Smooth muscle cell (in vitro differentiated cells): ENCODE measurements around the gene PCNA. TPM values are rescaled to one million over a fixed set of nuclear protein-coding genes. Genes with fewer than 3 reads are reported as not detected.

Experiments used
- DNase-seq: peaks from one replicate; lab custom pipeline; 2025; ENCODE audit not compliant: unreplicated experiment; lab: John Stamatoyannopoulos, UW
- H2AFZ ChIP-seq: fragments of 200-600 bp; sonication (generic); 2 replicates; pipeline ENCODE4 v1.6.0; 2016; ENCODE audit warnings: antibody characterized with exemption, low read depth, mild to moderate bottlenecking
- H3F3A ChIP-seq: fragments of 200-600 bp; sonication (generic); 2 replicates; pipeline ENCODE4 v1.6.0; 2017; ENCODE audit warnings: antibody characterized with exemption, low read depth
- H3K27ac ChIP-seq: fragments of 200-600 bp; sonication (generic); 2 replicates; pipeline ENCODE4 v1.5.1; 2016; ENCODE audit warnings: low read depth, mild to moderate bottlenecking
- H3K27me3 ChIP-seq: fragments of 200-600 bp; sonication (generic); 2 replicates; pipeline ENCODE4 v1.6.1; 2016; ENCODE audit warnings: low read depth, mild to moderate bottlenecking
- H3K36me3 ChIP-seq: fragments of 200-600 bp; sonication (generic); 2 replicates; pipeline ENCODE4 v1.5.1; 2016; ENCODE audit warnings: low read depth
- H3K4me1 ChIP-seq: fragments of 200-600 bp; sonication (generic); 2 replicates; pipeline ENCODE4 v1.5.1; 2016; ENCODE audit warnings: low read depth
- H3K4me2 ChIP-seq: fragments of 200-600 bp; sonication (generic); 2 replicates; pipeline ENCODE4 v1.6.0; 2016; ENCODE audit warnings: mild to moderate bottlenecking
- H3K4me3 ChIP-seq: fragments of 200-600 bp; sonication (generic); 2 replicates; pipeline ENCODE4 v1.5.1; 2016; ENCODE audit warnings: mild to moderate bottlenecking
- H3K79me2 ChIP-seq: fragments of 200-600 bp; sonication (generic); 2 replicates; pipeline ENCODE4 v1.6.0; 2016; ENCODE audit warnings: low read depth, mild to moderate bottlenecking
- H3K9ac ChIP-seq: fragments of 200-600 bp; sonication (generic); 2 replicates; pipeline ENCODE4 v1.6.0; 2016; ENCODE audit warnings: low read depth
- H3K9me3 ChIP-seq: fragments of 200-600 bp; sonication (generic); replicated peaks from 2 replicates; pipeline ENCODE4 v1.5.1; 2016; ENCODE audit warnings: low read depth
- H4K20me1 ChIP-seq: fragments of 200-600 bp; sonication (generic); 2 replicates; pipeline ENCODE4 v1.6.0; 2016; ENCODE audit warnings: low read depth
- CTCF ChIP-seq: fragments of 200-600 bp; sonication (generic); IDR thresholded peaks from 2 replicates; pipeline ENCODE4 v1.5.1; 2017; ENCODE audit warnings: borderline replicate concordance, mild to moderate bottlenecking, antibody characterized with exemption; ENCODE audit not compliant: insufficient read depth, poor library complexity, severe bottlenecking
- WGBS: methylation state at CpG from one replicate; pipeline ENCODE4 v1.1.7; 2016; ENCODE audit warnings: low lambda C conversion rate; 5-methylcytosine and 5-hydroxymethylcytosine counted together
- polyA plus RNA-seq: library from polyadenylated mRNA; unstranded; fragments of >200 nt; fragmentation: Nextera tagmentation; extraction: Ambion mirVana; gene quantifications from 2 replicates; pipeline ENCODE4 v1.2.1, GENCODE V29; 2016
- total RNA-seq: library from RNA; depleted of rRNA; stranded (reverse); fragments of >200 nt; gene quantifications from 2 replicates; pipeline ENCODE4 v1.2.3, GENCODE V29; 2014

The PCNA gene
- total and polyA plus RNA-seq, 2 experiments from 2014 or later: 78.7 to 178 TPM

GRCh38 chr20:5149892-5150225 is 30.1 kb upstream of the PCNA start:
- no peak overlapping the region for H3K9ac ChIP-seq
- peaks cover 68% of the 10 kb centered on the region for H3K79me2 ChIP-seq
- H3K4me3 ChIP-seq: no peak overlapping the region
- H3K4me2 ChIP-seq: no peak overlapping the region
- no peak for DNase-seq
- H3K27me3 ChIP-seq: no peaks in the 10 kb centered on the region
- 98% methylated on average over 3 of the region's 3 CpGs for WGBS
- H3K4me1 ChIP-seq: peaks cover 1% of the 10 kb centered on the region
- H3F3A ChIP-seq: no peaks in the 10 kb centered on the region
- no peaks in the 10 kb centered on the region for H3K36me3 ChIP-seq
- no peaks in the 10 kb centered on the region for H3K9me3 ChIP-seq
- H4K20me1 ChIP-seq: peaks cover 88% of the 10 kb centered on the region
- no peak overlapping the region for H2AFZ ChIP-seq
- no peak overlapping the region for H3K27ac ChIP-seq
- no peak for TF ChIP-seq CTCF

GRCh38 chr20:5148581-5148980 is 28.8 kb upstream of the PCNA start:
- no peak overlapping the region for H3K4me3 ChIP-seq
- peaks cover 88% of the 10 kb centered on the region for H4K20me1 ChIP-seq
- H3K27ac ChIP-seq: no peak overlapping the region
- H3K79me2 ChIP-seq: peaks cover 72% of the 10 kb centered on the region
- H3K9me3 ChIP-seq: no peaks in the 10 kb centered on the region
- DNase-seq: no peak
- TF ChIP-seq CTCF: no peak
- H3K4me2 ChIP-seq: no peak overlapping the region
- H3K36me3 ChIP-seq: no peaks in the 10 kb centered on the region
- H3K9ac ChIP-seq: no peak overlapping the region
- H3K27me3 ChIP-seq: no peaks in the 10 kb centered on the region
- 92% methylated on average over 6 of the region's 6 CpGs for WGBS
- H3K4me1 ChIP-seq: no peaks in the 10 kb centered on the region
- H2AFZ ChIP-seq: no peak overlapping the region
- H3F3A ChIP-seq: no peaks in the 10 kb centered on the region

- no peaks in the 10 kb centered on the region for H3K4me1 ChIP-seq
- peaks cover 87% of the 10 kb centered on the region for H4K20me1 ChIP-seq
- no peaks in the 10 kb centered on the region for H3F3A ChIP-seq
- WGBS: 92% methylated on average over 2 of the region's 2 CpGs
- no peak overlapping the region for H3K9ac ChIP-seq
- no peak overlapping the region for H3K27ac ChIP-seq
- no peak for DNase-seq
- H3K4me3 ChIP-seq: no peak overlapping the region
- no peak overlapping the region for H3K4me2 ChIP-seq
- peaks cover 72% of the 10 kb centered on the region for H3K79me2 ChIP-seq
- no peaks in the 10 kb centered on the region for H3K9me3 ChIP-seq
- TF ChIP-seq CTCF: no peak
- no peaks in the 10 kb centered on the region for H3K36me3 ChIP-seq
- H2AFZ ChIP-seq: no peak overlapping the region
- H3K27me3 ChIP-seq: no peaks in the 10 kb centered on the region
Measured at GRCh38 chr20:5146871-5147592, 27.3 kb upstream of the PCNA start.

GRCh38 chr20:5146099-5146668 is 26.4 kb upstream of the PCNA start:
- no peak for TF ChIP-seq CTCF
- no peak overlapping the region for H3K4me3 ChIP-seq
- WGBS: 98% methylated on average over 6 of the region's 6 CpGs
- no peak for DNase-seq
- no peak overlapping the region for H3K27ac ChIP-seq
- H3K9me3 ChIP-seq: no peaks in the 10 kb centered on the region
- no peaks in the 10 kb centered on the region for H3K36me3 ChIP-seq
- H3K4me2 ChIP-seq: no peak overlapping the region
- H4K20me1 ChIP-seq: peaks cover 91% of the 10 kb centered on the region
- H3K9ac ChIP-seq: no peak overlapping the region
- no peak overlapping the region for H2AFZ ChIP-seq
- peaks cover 75% of the 10 kb centered on the region for H3K79me2 ChIP-seq
- H3K27me3 ChIP-seq: no peaks in the 10 kb centered on the region
- no peaks in the 10 kb centered on the region for H3K4me1 ChIP-seq
- H3F3A ChIP-seq: no peaks in the 10 kb centered on the region
